Endothelial cell of umbilical vein (primary cell): ENCODE measurements around the gene CDH2. TPM values are rescaled to one million over a fixed set of nuclear protein-coding genes. Genes with fewer than 3 reads are reported as not detected.

Experiments
- BruUV-seq: library from RNA; stranded (reverse); fragments of 400-500 nt; replicated peaks from 2 replicates; lab custom pipeline; 2021; lab: Mats Ljungman, UMichigan
- CTCF ChIA-PET: fragments of 300-600, 350-600 bp; sonication (Branson Sonifier 250); formaldehyde crosslinking; loops from one replicate; lab custom pipeline; 2021; ENCODE audit warnings: antibody characterized with exemption, inconsistent platforms; lab: Charles Lee
- POLR2A ChIA-PET: fragments of 300-600, 350-600 bp; sonication (Branson Sonifier 250); formaldehyde crosslinking; loops from one replicate; lab custom pipeline; 2021; ENCODE audit warnings: antibody characterized with exemption, inconsistent platforms; lab: Charles Lee
- DNase-seq: peaks from one replicate; pipeline ENCODE4 v3.0.0-alpha.2; 2011; ENCODE audit warnings: low read depth, low spot score
- FAIRE-seq: peaks from 2 replicates; lab custom pipeline; 2011; peaks lifted over from hg19 to GRCh38; lab: Jason Lieb, UNC
- H2AFZ ChIP-seq: 2 replicates; pipeline ENCODE4 v1.6.0; 2012; ENCODE audit warnings: low read depth, low read length, control low read depth, inconsistent platforms
- H3K27ac ChIP-seq: 2 replicates; pipeline ENCODE4 v1.5.1; 2011; ENCODE audit warnings: low read depth, mild to moderate bottlenecking, control low read depth, low read length, moderate library complexity; ENCODE audit not compliant: insufficient read depth
- H3K27me3 ChIP-seq, 2 experiments: 2 replicates each; pipeline versions ENCODE4 v1.6.0 to v1.6.1; 2011; ENCODE audit warnings: low read length in 2 of 2, mixed read lengths in 1 of 2; ENCODE audit not compliant: control insufficient read depth in 2 of 2, insufficient read depth in 2 of 2
- H3K36me3 ChIP-seq, 2 experiments: 2 replicates in 1 of 2; 3 replicates in 1 of 2; pipeline ENCODE4 v1.5.1; 2011; ENCODE audit warnings: low read length in 2 of 2, mild to moderate bottlenecking in 1 of 2, moderate library complexity in 1 of 2; ENCODE audit not compliant: control insufficient read depth in 2 of 2, insufficient read depth in 2 of 2; ENCODE audit errors: extremely low read depth in 1 of 2
- H3K4me1 ChIP-seq: 3 replicates; pipeline ENCODE4 v1.5.1; 2011; ENCODE audit warnings: mild to moderate bottlenecking, low read length; ENCODE audit not compliant: control insufficient read depth, insufficient read depth; ENCODE audit errors: extremely low read depth
- H3K4me2 ChIP-seq: 2 replicates; pipeline ENCODE4 v1.6.1; 2011; ENCODE audit warnings: low read length, control low read depth, mixed read lengths; ENCODE audit not compliant: insufficient read depth
- H3K4me3 ChIP-seq, 3 experiments: fragments of 200-600 bp in 1 of 3; sonication (generic), shearing (Covaris generic) in 1 of 3; replicated peaks in 1 of 3; 2 replicates each; pipeline ENCODE4 v1.5.1; 2011 to 2016; ENCODE audit warnings: control low read depth in 3 of 3, low read length in 3 of 3, mild to moderate bottlenecking in 2 of 3, inconsistent platforms in 1 of 3, low read depth in 1 of 3, moderate library complexity in 1 of 3; ENCODE audit not compliant: insufficient read depth in 1 of 3
- H3K79me2 ChIP-seq: 2 replicates; pipeline ENCODE4 v1.6.0; 2012; ENCODE audit warnings: low read length, inconsistent platforms; ENCODE audit not compliant: control insufficient read depth, insufficient read depth
- H3K9ac ChIP-seq: replicated peaks from 2 replicates; pipeline ENCODE3; 2011; ENCODE audit warnings: low read length, control low read depth; ENCODE audit not compliant: insufficient read depth; ENCODE audit errors: extremely low read depth
- H3K9me1 ChIP-seq: replicated peaks from 3 replicates; pipeline ENCODE4 v1.6.0; 2011; ENCODE audit warnings: mild to moderate bottlenecking, low read length; ENCODE audit not compliant: control insufficient read depth, insufficient read depth; ENCODE audit errors: extremely low read depth
- H3K9me3 ChIP-seq: replicated peaks from 2 replicates; pipeline ENCODE4 v1.5.1; 2012; ENCODE audit warnings: low read length, inconsistent platforms; ENCODE audit not compliant: control insufficient read depth, insufficient read depth
- H4K20me1 ChIP-seq: replicated peaks from 2 replicates; pipeline ENCODE3; 2011; ENCODE audit warnings: mild to moderate bottlenecking, low read length; ENCODE audit not compliant: control insufficient read depth, insufficient read depth; ENCODE audit errors: extremely low read depth
- CTCF ChIP-seq, 2 donors: IDR thresholded peaks; 1 replicate in 1 of 2; 2 replicates in 1 of 2; pipeline ENCODE4 v1.5.1; 2011; ENCODE audit warnings: low read length in 2 of 2, mild to moderate bottlenecking in 2 of 2, moderate library complexity in 2 of 2, control low read depth in 1 of 2, inconsistent platforms in 1 of 2, low read depth in 1 of 2; ENCODE audit not compliant: insufficient read depth in 1 of 2; ENCODE audit errors: extremely low read depth in 1 of 2
- EZH2 ChIP-seq: IDR thresholded peaks from 2 replicates; pipeline ENCODE4 v1.6.1; 2012; ENCODE audit warnings: borderline replicate concordance, low read depth, mild to moderate bottlenecking, moderate library complexity, low read length, inconsistent platforms; ENCODE audit not compliant: severe bottlenecking
- MYC ChIP-seq: IDR thresholded peaks from one replicate; pipeline ENCODE4 v1.6.1; 2011; ENCODE audit warnings: mild to moderate bottlenecking, low read depth, low read length
- dilution Hi-C: fragments of 300-500 bp; cut with MboI; formaldehyde crosslinking; loops from one replicate; pipeline ENCODE4 v1.15.0; 2019; ENCODE audit warnings: low sequenced_read_pairs; ENCODE audit not compliant: extremely low pct_ligation_motif_present
- intact Hi-C: fragments of 100-400 bp; cut with micrococcal nuclease; formaldehyde crosslinking; loops from one replicate; pipeline ENCODE4 v1.10.0; 2022
- polyA plus RNA-seq, 4 experiments: library from polyadenylated mRNA; depleted of rRNA in 3 of 4; stranded (reverse) in 3 of 4; unstranded in 1 of 4; fragments of >200 nt; gene quantifications; 2 replicates each; pipeline versions ENCODE4 v1.2.1 to v1.2.3, GENCODE V29; 2011 to 2012; ENCODE audit warnings: missing spikeins in 1 of 4
- total RNA-seq: library from RNA; stranded (reverse); gene quantifications from 2 replicates; pipeline ENCODE4 v1.2.3, GENCODE V29; 2021

The CDH2 gene
- total and polyA plus RNA-seq, 2 donors (not counting 3 experiments of a cell fraction or from before 2014, with no cell fraction given) = 37.6 to 59.5 TPM

GRCh38 chr18:28088477-28088876, 88.5 kb downstream of the CDH2 start:
- dilution Hi-C loops = no loop called here

More at GRCh38 chr18:28088477-28088876, 88.5 kb downstream of the CDH2 start:
- Histone ChIP-seq H3K36me3 (no peaks in the 10 kb centered on the region), H4K20me1 (peaks cover 2% of the 10 kb centered on the region), H2AFZ (no peak overlapping the region), H3K4me1 (peaks cover 5% of the 10 kb centered on the region), H3K9me1 (no peaks in the 10 kb centered on the region), H3K4me2 (no peak overlapping the region), H3K79me2 (peaks cover 11% of the 10 kb centered on the region), H3K9ac (no peak overlapping the region), H3K9me3 (no peaks in the 10 kb centered on the region), H3K27me3 (no peaks in the 10 kb centered on the region), H3K27ac (no peak overlapping the region), H3K4me3 (no peak overlapping the region)
- BruUV-seq = no TSS peak
- ChIA-PET POLR2A (no interaction called here), CTCF (no interaction called here)
- FAIRE-seq = no peak
- no peak for DNase-seq
- TF ChIP-seq MYC (no peak), CTCF (IDR thresholded peaks at IDR 0.05; ENCODE audit: extremely low read depth in 1 of 2, insufficient read depth in 1 of 2, low read depth in 1 of 2, low read length in 2 of 2) (no peak), EZH2 (no peak)
- intact Hi-C loops = no loop called here
